ENCODE data around the gene ALDH3B2. TPM values are rescaled to one million over a fixed set of nuclear protein-coding genes. Genes with fewer than 3 reads are reported as not detected.

Gene ALDH3B2
- total RNA-seq, 1 experiment from 2014 or later, result not detected

DNA sequence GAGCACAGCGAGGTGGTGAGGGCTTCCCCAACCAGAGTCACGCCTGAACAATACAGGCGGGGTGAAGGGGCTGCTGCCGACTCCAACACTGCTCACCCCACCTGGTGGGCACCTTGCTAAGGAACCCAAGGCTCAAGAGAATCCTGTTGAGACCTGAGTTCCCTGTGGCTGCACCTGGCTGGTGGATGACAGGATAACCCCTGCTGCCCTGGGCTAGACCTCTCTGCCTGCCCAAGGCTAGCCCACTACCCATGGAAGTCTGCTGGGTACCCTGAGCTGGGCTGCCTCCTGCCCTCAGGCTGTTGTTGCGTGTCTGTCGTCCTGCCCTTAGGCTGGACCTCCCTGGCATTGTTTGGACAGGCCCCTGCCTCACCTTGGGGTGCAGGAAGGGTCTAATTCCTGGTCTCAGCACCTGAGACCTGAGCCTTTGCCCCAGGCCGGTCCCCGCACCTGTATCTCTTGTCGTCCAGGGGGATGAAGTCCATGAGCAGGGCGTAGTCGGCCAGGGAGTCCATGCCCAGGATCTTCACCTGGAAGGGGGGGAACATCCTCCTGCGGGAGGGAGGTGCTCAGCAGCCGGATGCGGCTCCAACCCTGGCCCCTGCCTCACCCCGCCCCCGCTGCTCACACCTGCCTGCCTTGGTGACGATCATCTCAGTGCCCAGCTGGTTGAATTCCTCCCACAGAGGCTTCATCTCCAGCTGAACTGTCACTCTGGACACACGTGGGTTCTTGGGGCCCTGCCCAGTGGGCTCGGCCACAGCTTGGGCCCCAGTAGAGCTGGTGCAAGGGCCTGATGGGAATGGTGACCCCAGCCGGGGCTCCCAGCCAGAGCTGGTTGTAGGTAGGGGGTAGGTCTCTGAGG is 39.8 kb downstream of the ALDH3B2 start:
- peaks cover 5 to 14% of the 10 kb centered on the region in 2 experiments; a peak in 3 of 4 replicates for H3K4me1 ChIP-seq (ENCODE audit: control insufficient read depth in 1 of 2, insufficient read depth in 2 of 2, low read length in 2 of 2)
- H3K79me2 ChIP-seq (ENCODE audit: insufficient read depth, low read length), result no peaks in the 10 kb centered on the region
- no peaks in the 10 kb centered on the region for H3K27me3 ChIP-seq (ENCODE audit: insufficient read depth, low read length)
- DNase-seq (ENCODE audit: low read depth, low spot score) (no peak), ATAC-seq (no peak)
- H3K4me2 ChIP-seq (ENCODE audit: low read length), result no peak overlapping the region
- no TSS peak for BruUV-seq (replicated peaks)
- H3K27ac ChIP-seq (ENCODE audit: low read depth, low read length), result no peak overlapping the region
- no peak overlapping the region for H3K9ac ChIP-seq (ENCODE audit: low read length)
- CTCF ChIA-PET, result no interaction called here
- RAD21 ChIA-PET (ENCODE audit: low non-redundant PET in 1 of 2, low total read pairs in 2 of 2, uncharacterized antibody in 2 of 2, unreplicated experiment in 2 of 2), result interaction anchor here (0.6 to 0.8 kb wide), 2 partner anchors 30 to 566 kb away, joined by 3 read pairs; no protein-coding TSS in a partner anchor
- intact Hi-C loops (cut with micrococcal nuclease), result loop anchor here (10.0 kb wide), 1 partner anchor 80 kb away; no protein-coding TSS in a partner anchor
- no peaks in the 10 kb centered on the region for H3K9me3 ChIP-seq (ENCODE audit: control insufficient read depth in 1 of 2, insufficient read depth in 1 of 2, low read depth in 1 of 2, low read length in 2 of 2)
- no peak overlapping the region for H3K4me3 ChIP-seq (replicated peaks in 1 of 2; ENCODE audit: low read depth in 1 of 2, low read length in 2 of 2)
- no peaks in the 10 kb centered on the region for H3K9me2 ChIP-seq (ENCODE audit: insufficient read depth)
- TF ChIP-seq, protein P1, sequence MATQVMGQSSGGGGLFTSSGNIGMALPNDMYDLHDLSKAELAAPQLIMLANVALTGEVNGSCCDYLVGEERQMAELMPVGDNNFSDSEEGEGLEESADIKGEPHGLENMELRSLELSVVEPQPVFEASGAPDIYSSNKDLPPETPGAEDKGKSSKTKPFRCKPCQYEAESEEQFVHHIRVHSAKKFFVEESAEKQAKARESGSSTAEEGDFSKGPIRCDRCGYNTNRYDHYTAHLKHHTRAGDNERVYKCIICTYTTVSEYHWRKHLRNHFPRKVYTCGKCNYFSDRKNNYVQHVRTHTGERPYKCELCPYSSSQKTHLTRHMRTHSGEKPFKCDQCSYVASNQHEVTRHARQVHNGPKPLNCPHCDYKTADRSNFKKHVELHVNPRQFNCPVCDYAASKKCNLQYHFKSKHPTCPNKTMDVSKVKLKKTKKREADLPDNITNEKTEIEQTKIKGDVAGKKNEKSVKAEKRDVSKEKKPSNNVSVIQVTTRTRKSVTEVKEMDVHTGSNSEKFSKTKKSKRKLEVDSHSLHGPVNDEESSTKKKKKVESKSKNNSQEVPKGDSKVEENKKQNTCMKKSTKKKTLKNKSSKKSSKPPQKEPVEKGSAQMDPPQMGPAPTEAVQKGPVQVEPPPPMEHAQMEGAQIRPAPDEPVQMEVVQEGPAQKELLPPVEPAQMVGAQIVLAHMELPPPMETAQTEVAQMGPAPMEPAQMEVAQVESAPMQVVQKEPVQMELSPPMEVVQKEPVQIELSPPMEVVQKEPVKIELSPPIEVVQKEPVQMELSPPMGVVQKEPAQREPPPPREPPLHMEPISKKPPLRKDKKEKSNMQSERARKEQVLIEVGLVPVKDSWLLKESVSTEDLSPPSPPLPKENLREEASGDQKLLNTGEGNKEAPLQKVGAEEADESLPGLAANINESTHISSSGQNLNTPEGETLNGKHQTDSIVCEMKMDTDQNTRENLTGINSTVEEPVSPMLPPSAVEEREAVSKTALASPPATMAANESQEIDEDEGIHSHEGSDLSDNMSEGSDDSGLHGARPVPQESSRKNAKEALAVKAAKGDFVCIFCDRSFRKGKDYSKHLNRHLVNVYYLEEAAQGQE (IDR thresholded peaks at IDR 0.05; ENCODE audit: low read depth), result no peak
- no peak for TF ChIP-seq POLR2A (IDR thresholded peaks at IDR 0.05; ENCODE audit: borderline replicate concordance, extremely low read depth, insufficient read depth, insufficient read length)
- no peak for TF ChIP-seq POLR2AphosphoS5 (IDR thresholded peaks at IDR 0.05; ENCODE audit: low read depth, low read length)
- TF ChIP-seq RAD21 (IDR thresholded peaks at IDR 0.05; ENCODE audit: low read depth), result no peak
- no peak for TF ChIP-seq FOSL1 (IDR thresholded peaks at IDR 0.05; ENCODE audit: low read depth)
- no peak for TF ChIP-seq SP1 (IDR thresholded peaks at IDR 0.05; ENCODE audit: low read depth)
- no peak overlapping the region for H2AFZ ChIP-seq (ENCODE audit: low read depth, low read length, poor library complexity, severe bottlenecking)
- H3K36me3 ChIP-seq (ENCODE audit: control insufficient read depth in 1 of 2, insufficient read depth in 2 of 2, low read length in 2 of 2), result no peaks in the 10 kb centered on the region
- POLR2A ChIA-PET, result no interaction called here
- H4K20me1 ChIP-seq (ENCODE audit: insufficient read depth), result no peaks in the 10 kb centered on the region

Data from HCT116 (cell line).